Retina (tissue), 1 donor: ENCODE measurements around the gene FXR2.
"Not testable (repeated sequence)": the region's sequence is repeated elsewhere in the genome, so short reads cannot be mapped to it uniquely, and the experiment has no call there.

Source experiments
- DNase-seq: peaks from one replicate; pipeline ENCODE4 v3.0.0-alpha.2; 2016

The FXR2 gene

GRCh38 chr17:7614425-7615264 lies at the start of gene FXR2:
Gene FXR2 (minus strand): TSS chr17:7614897. CDS start chr17:7614532, 365 bp downstream.
- peak; percentile 99 for DNase-seq

- peak; percentile 32 for DNase-seq
Measured at GRCh38 chr17:7656958-7657609, 42.4 kb upstream of the FXR2 start.

GRCh38 chr17:7655541-7655840 lies 40.8 kb upstream of the FXR2 start:
- no peak for DNase-seq

- no peak for DNase-seq
Measured at GRCh38 chr17:7654832-7655540, 40.3 kb upstream of the FXR2 start.

- DNase-seq, result peak; percentile 25
Measured at GRCh38 chr17:7652388-7653356, 38.0 kb upstream of the FXR2 start.

GRCh38 chr17:7651665-7652387 lies 37.1 kb upstream of the FXR2 start:
- peak; percentile 90 for DNase-seq

- DNase-seq, result peak; percentile 70
Measured at GRCh38 chr17:7651097-7651664, 36.5 kb upstream of the FXR2 start.

- DNase-seq, result peak; percentile 86
Measured at GRCh38 chr17:7650509-7651096, 35.9 kb upstream of the FXR2 start, which contains the start of gene ATP1B2. Gene ATP1B2 (plus strand): TSS chr17:7650926. CDS start chr17:7651519, 593 bp downstream.

- DNase-seq, result no peak
Measured at GRCh38 chr17:7647018-7647417, 32.3 kb upstream of the FXR2 start.

GRCh38 chr17:7646457-7646856 lies 31.8 kb upstream of the FXR2 start:
- no peak for DNase-seq

- no peak for DNase-seq
Measured at GRCh38 chr17:7644775-7645174, 30.1 kb upstream of the FXR2 start.

GRCh38 chr17:7641635-7642034 lies 26.9 kb upstream of the FXR2 start:
- DNase-seq, result not testable (repeated sequence)

GRCh38 chr17:7640783-7641182 lies 26.1 kb upstream of the FXR2 start:
- DNase-seq, result no peak

- no peak for DNase-seq
Measured at GRCh38 chr17:7636163-7636562, 21.5 kb upstream of the FXR2 start.

- peak; percentile 77 for DNase-seq
Measured at GRCh38 chr17:7634384-7634783, 19.7 kb upstream of the FXR2 start.

- no peak for DNase-seq
Measured at GRCh38 chr17:7633093-7633492, 18.4 kb upstream of the FXR2 start.

GRCh38 chr17:7632492-7632894 lies 17.8 kb upstream of the FXR2 start:
- no peak for DNase-seq

- DNase-seq, result no peak
Measured at GRCh38 chr17:7631398-7632380, 17.0 kb upstream of the FXR2 start.

GRCh38 chr17:7629939-7630571 lies 15.4 kb upstream of the FXR2 start, which contains the start of gene SHBG:
Gene SHBG (plus strand): TSS chr17:7630135. CDS start chr17:7630173, 38 bp downstream.
- DNase-seq, result no peak
